GM12872 (cell line): ENCODE results near the gene HOXB6.

Experiments used
- TF ChIP-seq, protein P1 (sequence below): IDR thresholded peaks from 3 replicates; pipeline ENCODE4 v1.5.1; 2011; ENCODE audit warnings: low read depth, mild to moderate bottlenecking, low read length, moderate library complexity; ENCODE audit not compliant: insufficient read depth

HOXB6 gene

DNA sequence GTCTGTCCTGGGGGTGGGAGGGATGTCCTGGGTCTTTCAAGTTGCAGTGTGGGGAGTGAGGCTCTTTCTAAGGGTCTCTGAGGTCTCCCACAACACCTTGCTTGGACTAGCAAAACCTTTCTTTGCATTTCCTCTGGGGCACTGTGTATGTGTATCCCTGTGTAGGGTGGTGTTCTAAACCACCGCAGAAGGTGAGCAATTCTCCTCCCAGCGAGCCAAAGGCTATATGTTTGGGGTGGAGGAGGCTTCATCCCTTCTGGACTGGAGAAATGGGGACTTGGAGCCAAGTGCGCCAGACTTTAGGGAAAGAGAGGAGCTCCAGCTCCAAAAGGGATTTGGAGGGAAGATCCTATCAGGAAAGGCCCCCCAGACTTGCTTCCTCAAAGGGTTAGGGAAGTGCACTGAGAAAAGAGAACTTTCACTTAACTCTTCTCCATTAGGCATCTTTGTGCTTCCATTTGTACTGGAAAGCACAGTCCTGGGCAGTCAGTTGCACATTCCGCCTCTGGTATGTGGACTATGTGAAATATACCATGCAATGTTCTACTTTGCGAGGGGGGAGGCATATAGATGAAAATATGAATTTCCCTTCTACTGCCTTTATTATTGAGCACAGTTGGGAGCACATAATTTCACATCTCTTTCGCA is 40.2 kb upstream of the HOXB6 start:
- TF ChIP-seq, protein P1, sequence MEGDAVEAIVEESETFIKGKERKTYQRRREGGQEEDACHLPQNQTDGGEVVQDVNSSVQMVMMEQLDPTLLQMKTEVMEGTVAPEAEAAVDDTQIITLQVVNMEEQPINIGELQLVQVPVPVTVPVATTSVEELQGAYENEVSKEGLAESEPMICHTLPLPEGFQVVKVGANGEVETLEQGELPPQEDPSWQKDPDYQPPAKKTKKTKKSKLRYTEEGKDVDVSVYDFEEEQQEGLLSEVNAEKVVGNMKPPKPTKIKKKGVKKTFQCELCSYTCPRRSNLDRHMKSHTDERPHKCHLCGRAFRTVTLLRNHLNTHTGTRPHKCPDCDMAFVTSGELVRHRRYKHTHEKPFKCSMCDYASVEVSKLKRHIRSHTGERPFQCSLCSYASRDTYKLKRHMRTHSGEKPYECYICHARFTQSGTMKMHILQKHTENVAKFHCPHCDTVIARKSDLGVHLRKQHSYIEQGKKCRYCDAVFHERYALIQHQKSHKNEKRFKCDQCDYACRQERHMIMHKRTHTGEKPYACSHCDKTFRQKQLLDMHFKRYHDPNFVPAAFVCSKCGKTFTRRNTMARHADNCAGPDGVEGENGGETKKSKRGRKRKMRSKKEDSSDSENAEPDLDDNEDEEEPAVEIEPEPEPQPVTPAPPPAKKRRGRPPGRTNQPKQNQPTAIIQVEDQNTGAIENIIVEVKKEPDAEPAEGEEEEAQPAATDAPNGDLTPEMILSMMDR, result no peak

- TF ChIP-seq, protein P1, result no peak
Observed at GRCh38 chr17:48644159-48644558, 39.4 kb upstream of the HOXB6 start.

GRCh38 chr17:48643697-48644012 is 38.9 kb upstream of the HOXB6 start:
- TF ChIP-seq, protein P1, result no peak

DNA sequence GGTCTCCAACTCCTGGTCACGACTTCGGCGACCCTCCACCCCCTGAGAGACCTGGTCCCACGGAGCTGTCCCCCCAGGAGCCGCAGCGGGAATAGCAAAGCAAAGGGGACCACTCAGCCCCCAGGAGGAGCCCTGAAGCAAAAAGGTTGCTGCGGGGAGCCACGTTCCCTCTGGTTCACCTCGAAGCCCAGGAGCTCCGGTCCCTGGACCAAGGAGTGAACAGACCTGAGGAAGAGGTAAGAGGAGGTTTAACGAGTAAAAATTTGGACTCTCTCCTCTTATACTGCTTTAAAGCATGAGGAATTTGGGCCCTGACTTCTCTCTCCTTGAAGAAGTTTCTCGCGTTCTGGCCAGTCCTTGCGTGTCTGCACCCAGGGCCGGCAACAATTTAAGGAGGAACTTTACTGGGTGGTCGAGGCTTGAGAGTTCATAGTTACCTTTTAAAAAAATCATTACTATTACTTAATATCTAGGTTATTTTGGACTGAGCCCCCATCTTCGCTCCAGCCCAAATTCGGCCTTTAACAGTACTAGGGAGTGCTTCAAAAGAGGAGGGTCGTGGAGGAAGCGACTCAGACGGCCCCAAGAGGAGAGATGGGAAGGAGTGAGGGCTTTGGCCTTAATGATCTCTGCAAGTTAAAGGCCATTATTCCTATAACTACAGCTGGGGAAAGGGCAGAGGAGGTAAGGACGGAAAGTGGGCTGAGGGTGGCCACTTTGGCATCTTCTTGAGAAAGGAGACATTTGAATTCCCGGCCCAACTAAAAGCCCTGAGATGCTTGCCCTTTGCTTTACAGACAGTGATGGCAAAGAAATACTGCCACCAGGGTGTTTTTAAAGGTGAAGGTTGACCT is 38.3 kb upstream of the HOXB6 start:
- TF ChIP-seq, protein P1, result no peak

DNA sequence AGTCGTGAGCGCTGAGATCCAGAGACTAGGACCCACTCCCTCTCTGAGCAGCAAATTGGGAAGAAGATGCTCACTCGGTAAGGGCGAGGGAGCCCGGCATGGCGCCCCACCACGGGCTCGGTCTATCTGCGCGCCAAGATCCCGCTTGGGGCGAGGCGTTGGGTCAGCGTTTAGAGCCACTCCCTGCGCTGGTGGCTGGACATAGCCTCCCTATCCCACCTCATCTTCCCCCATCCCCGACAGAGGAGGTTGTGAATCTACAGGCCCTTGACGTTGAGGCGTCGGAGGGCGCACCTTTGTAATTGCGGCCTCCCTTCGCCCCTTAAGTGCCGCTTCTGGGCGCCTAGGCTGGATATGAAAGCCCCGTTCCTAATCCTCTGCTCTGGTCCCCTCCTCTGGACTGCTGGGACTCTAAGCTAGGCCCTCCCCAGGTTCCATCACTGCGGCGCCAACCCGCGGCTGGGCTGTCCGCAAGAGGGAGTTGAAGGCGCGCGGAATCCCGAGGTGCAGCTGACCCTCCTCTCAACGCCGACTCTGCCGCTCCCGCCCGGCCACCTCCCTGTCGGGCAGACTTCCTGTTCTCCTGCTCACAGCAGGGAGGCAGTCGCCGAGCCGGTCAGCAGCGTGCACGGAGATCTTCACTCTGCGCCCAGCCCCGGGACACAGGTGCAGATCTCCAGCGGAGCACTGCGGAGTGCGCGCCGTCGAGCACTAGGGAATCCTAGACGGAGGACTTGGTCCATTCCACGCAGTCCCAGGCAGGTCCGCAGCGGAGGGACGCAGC is 37.5 kb upstream of the HOXB6 start:
- TF ChIP-seq, protein P1, result no peak

DNA sequence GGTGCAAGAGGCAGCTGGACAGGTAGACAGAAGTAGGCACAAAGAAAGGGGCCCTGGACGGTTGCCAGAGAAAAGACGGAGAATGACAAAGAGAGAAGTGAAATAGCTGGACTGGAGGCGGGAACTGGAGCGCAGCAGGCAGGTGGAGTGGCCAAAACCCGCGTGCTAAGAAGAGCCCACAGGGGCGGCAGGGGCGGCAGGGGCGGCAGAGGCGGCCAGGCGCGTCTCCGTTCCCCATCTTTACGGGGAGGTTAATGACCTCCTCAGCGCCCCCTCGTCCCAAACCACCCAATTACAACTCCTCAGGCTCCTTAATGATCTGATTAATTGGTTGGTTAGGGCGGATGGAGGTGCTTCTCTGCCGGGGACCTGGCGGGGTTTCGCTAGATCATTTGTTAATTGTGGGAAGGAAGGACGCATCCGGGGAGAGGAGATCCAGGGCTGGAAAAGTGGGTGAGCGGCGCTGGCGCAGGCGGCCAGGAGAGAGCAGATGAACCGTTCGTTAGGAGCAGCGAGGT is 36.8 kb upstream of the HOXB6 start:
- TF ChIP-seq, protein P1, result no peak

DNA sequence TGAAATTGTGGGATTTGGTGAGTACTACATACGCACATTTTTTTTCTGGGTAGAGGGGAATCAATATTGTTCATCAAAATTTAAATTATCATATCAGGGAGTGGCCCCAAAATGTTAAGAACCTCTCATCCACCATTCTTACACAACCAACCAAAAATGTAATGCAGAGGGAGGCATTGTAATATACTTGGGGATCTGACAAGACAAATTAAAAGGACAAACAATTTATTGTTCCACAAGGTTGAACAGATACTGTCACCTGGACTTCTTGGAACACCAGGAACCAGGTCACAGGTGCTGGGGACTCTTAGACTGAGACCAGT is 36.0 kb upstream of the HOXB6 start:
- TF ChIP-seq, protein P1, result no peak
